Neuron (in vitro differentiated cells): ENCODE results near the gene KIRREL3.

ENCODE experiments used
- H2AFZ ChIP-seq: one replicate; pipeline ENCODE4 v1.6.1; 2013; ENCODE audit warnings: low read depth, mild to moderate bottlenecking, inconsistent platforms, low read length, moderate library complexity
- H3K27me3 ChIP-seq: one replicate; pipeline ENCODE4 v1.6.1; 2013; ENCODE audit warnings: low read length; ENCODE audit not compliant: insufficient read depth
- H3K36me3 ChIP-seq: one replicate; pipeline ENCODE4 v1.6.1; 2013; ENCODE audit warnings: low read length; ENCODE audit not compliant: insufficient read depth
- H3K4me1 ChIP-seq: one replicate; pipeline ENCODE4 v1.6.1; 2013; ENCODE audit warnings: low read length; ENCODE audit not compliant: insufficient read depth
- H3K4me3 ChIP-seq: 2 replicates; pipeline ENCODE4 v1.5.1; 2013; ENCODE audit warnings: mild to moderate bottlenecking, low read length, moderate library complexity
- H3K9me3 ChIP-seq: one replicate; pipeline ENCODE4 v1.6.1; 2013; ENCODE audit warnings: low read length

The KIRREL3 gene

DNA sequence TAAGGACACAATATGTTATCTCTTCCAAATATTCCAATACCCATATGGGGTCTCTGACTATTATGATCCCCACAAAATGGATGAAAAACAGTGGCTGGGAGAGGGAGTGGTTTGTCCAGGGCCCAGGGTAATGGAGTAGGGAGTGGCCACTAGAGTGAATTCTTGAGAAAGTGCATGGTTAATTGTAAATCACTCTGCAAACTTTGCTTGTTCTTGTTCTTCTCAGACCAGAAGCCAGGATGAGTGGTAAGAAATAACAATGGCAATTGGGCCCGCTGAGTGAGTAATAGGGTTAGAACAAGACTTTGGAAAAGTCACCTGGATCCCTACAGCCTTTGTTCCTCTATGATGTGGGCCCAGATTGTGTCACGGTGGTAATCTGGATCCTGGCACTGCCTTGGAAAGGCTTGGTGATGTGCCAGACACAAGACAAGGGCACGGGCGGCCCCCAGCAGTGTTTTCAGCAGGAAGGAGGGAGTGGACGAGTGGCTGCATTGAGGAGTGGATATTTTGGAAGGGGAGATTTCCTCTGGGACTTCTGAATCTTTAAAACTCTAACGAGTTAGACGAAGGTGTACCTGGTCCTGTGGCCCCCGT is 18.2 kb upstream of the KIRREL3 start:
- no peaks in the 10 kb centered on the region for H3K36me3 ChIP-seq
- H2AFZ ChIP-seq, result no peak overlapping the region
- no peaks in the 10 kb centered on the region for H3K27me3 ChIP-seq
- no peak overlapping the region for H3K4me3 ChIP-seq
- H3K9me3 ChIP-seq, result no peaks in the 10 kb centered on the region
- no peaks in the 10 kb centered on the region for H3K4me1 ChIP-seq

DNA sequence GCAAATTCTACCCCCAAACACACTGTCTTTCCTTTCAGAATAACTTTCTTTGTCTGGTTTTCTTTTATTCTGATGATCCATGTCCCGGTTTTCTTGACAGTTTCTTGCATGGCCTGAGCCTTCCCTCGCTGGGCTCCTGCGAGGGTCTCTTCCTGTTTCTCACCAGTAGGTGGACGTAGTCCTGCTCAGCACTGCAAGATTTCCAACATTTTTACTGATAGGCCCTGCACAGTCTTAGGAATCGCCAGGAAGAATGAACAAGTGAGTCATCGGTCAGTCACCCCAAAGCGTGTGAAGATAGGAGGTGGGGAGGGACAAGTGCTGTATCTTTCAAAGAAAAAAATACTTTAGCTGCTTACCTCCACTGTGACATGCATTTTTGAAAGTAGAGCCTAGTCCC is 16.9 kb upstream of the KIRREL3 start:
- Histone ChIP-seq H3K27me3 (no peaks in the 10 kb centered on the region), H3K9me3 (no peaks in the 10 kb centered on the region), H3K4me3 (no peak overlapping the region)

DNA sequence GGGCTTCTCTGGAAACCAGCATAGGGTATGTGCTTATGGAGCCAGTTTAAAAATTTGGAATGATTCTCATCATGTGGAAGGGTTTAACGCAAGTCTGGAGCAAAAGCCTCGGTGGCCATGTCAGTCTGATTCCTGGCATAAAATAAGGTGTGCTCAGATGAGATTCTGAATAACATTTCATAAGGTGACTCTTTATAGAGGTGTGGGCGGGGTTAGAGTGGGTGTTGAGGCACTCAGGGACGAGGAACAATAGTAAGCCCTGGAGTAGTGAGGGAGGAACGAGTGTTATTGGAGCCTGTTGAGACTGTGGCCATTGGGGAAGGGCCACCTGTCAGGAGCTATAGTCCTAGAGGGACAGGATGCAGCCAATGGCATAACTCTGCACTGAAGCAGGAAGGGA is 13.0 kb upstream of the KIRREL3 start:
- Histone ChIP-seq H2AFZ (no peak overlapping the region), H3K27me3 (no peaks in the 10 kb centered on the region), H3K4me3 (no peak overlapping the region), H3K9me3 (no peaks in the 10 kb centered on the region), H3K4me1 (no peaks in the 10 kb centered on the region), H3K36me3 (no peaks in the 10 kb centered on the region)

More for the DNA sequence above, 16.9 kb upstream of the KIRREL3 start:
- H2AFZ ChIP-seq, result no peak overlapping the region
- H3K36me3 ChIP-seq, result no peaks in the 10 kb centered on the region
- no peaks in the 10 kb centered on the region for H3K4me1 ChIP-seq

DNA sequence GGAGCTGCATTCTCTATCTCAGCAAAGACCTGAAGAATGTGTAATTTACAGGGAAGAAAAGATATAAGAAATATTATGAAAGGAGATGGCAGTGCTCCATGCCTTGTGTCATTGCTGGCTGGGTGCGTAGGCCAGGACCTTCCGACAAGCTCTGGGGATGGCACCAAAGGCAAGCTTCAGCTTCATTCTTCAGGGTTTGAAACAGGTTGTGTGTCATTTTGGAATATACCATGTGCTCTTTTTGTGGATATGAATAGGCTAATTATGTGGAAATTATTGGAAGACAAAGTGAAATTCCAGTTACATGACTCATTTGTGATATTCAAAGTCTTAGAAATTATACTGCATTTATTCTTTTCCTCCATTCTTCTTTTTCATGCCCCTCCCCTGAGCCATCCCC is 5.7 kb upstream of the KIRREL3 start:
- H3K4me1 ChIP-seq, result no peaks in the 10 kb centered on the region
- no peaks in the 10 kb centered on the region for H3K36me3 ChIP-seq
- H3K4me3 ChIP-seq, result no peak overlapping the region
- no peaks in the 10 kb centered on the region for H3K9me3 ChIP-seq
- peaks cover 38% of the 10 kb centered on the region for H3K27me3 ChIP-seq
- H2AFZ ChIP-seq, result no peak overlapping the region

DNA sequence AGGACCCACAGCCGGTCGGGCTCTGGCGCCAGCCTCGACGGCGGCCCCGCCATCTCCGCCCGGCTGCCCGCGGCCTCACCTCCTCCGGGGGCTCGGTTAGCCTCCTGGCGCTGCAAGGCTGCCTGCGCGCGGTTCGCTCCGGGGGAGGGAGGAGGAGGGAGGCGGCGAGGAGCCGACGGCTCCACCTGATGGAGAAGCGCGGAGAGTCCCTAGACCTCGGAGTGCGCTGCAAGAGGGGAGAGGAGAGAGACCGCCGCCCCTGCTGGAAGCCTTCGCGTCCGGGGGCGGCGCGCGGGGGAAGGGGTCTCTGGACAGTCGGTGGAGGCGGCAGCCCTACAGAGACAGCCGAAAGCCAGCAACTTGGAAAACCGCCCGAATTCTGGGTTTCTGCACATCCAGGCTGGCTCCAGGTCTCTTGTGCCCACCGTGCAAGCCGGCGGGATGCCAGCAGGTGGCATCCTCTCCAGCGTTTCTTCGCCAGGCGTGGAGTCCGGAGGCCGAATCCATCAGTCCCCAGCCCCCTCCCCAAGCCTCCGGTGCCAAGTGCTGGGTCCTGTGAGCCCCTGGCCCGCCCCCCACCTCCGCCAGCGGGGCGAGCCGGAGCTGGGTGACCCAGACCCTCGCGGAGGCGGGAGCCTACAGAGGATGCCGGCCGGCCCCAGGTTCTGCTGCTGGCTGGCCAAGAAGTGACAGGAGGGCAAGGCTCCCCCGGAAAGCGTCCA is 2.9 kb upstream of the KIRREL3 start:
- Histone ChIP-seq H3K36me3 (no peaks in the 10 kb centered on the region), H3K27me3 (peaks cover 66% of the 10 kb centered on the region), H3K4me1 (peaks cover 5% of the 10 kb centered on the region), H3K9me3 (no peaks in the 10 kb centered on the region), H3K4me3 (no peak overlapping the region), H2AFZ (no peak overlapping the region)

DNA sequence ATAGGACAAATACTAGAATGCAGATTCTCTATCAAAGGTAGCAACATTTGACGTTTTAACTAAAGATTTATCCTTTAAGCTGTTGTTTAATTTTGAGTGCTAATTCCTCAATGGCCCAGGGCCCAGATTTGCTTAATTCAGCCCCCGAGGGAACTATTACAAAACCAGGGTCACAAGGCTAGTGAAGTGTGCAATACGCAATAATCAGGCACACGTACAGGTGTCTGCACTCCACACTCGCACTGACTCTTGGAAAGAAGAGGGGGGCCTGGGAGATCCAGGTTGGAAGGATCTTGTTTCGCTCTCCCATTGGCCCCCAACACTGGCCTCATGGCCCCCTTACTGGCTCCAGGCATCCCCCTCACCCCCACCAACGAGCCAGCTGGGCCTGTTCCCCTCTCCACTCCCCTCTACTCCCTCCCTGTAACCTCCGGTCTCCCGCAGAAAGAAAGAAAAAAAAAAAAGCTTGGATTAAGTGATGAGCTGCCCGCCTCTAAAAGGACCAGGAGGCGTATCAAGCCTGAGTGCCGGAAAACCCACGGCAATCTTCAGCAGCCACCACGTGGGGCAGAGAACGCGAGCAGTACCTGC is 2.2 kb upstream of the KIRREL3 start:
- Histone ChIP-seq H3K27me3 (peaks cover 70% of the 10 kb centered on the region), H3K4me1 (peaks cover 5% of the 10 kb centered on the region), H2AFZ (no peak overlapping the region), H3K9me3 (no peaks in the 10 kb centered on the region), H3K36me3 (no peaks in the 10 kb centered on the region), H3K4me3 (no peak overlapping the region)

DNA sequence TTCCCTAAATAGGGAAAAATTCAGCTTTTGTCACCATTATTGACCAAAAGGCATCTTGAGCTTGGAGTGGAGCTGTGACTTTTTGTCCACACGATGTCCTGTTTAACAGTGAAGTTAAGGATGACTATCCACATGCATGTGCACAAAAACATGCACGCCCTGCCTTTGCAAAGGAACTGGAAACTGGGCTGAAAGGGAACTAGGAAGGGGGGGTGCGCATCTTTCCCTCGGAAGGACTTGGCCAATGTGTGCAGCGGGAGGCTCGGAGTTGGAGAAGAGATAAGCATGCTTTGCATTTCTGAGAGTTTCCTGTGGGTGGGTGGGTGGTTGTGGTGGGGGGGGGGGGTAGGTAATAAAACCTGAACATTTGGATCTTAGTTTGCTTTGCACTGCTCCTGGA is 411 bp upstream of the KIRREL3 start:
- peaks cover 13% of the 10 kb centered on the region for H3K4me1 ChIP-seq
- H3K9me3 ChIP-seq, result no peaks in the 10 kb centered on the region
- no peak overlapping the region for H2AFZ ChIP-seq
- no peak overlapping the region for H3K4me3 ChIP-seq
- no peaks in the 10 kb centered on the region for H3K36me3 ChIP-seq
- peaks cover 79% of the 10 kb centered on the region for H3K27me3 ChIP-seq

DNA sequence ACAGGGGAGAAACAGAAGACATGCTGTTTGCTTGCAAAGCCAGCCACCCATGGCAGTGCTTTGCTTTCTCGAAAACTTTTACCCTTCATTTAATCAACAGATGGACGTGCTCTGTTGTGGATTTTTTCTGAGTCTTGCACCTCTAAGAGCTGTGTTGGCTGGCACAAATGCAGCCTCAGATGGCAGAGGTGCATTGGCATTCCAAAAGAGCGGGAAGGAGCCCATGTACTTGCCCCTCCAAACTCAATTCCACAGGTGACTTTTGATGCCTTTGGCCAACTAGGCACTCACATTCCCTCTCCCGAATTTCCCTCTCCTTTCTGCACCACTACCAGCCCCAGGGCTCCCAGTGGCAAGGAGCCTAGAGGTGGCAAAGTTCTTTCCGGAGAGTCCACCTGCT is 1.2 kb downstream of the KIRREL3 start:
- Histone ChIP-seq H3K4me1 (peaks cover 13% of the 10 kb centered on the region), H2AFZ (no peak overlapping the region), H3K4me3 (no peak overlapping the region), H3K36me3 (no peaks in the 10 kb centered on the region), H3K9me3 (no peaks in the 10 kb centered on the region), H3K27me3 (peaks cover 72% of the 10 kb centered on the region)

DNA sequence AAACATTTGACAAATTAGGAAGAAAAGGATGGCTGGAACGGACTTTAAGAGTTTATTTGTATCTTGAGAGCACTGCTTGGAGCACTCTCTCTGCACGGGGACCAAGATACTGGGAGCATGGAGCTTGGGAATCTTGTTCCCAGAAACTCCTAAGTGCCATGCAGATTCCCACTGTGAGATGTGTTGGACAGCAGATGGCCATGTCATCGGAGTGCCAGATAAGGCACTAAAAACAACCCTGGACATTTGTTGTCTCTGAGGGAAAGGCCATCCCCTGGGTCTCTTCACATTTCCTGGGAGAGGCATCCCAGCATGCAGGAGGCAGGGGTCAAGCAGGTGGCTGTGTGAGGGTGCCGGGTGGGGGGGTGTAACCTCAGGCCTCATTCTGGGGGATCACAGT is 2.9 kb downstream of the KIRREL3 start:
- Histone ChIP-seq H3K36me3 (no peaks in the 10 kb centered on the region), H3K9me3 (no peaks in the 10 kb centered on the region), H2AFZ (no peak overlapping the region), H3K4me3 (no peak overlapping the region), H3K27me3 (peaks cover 55% of the 10 kb centered on the region), H3K4me1 (peaks cover 13% of the 10 kb centered on the region)

DNA sequence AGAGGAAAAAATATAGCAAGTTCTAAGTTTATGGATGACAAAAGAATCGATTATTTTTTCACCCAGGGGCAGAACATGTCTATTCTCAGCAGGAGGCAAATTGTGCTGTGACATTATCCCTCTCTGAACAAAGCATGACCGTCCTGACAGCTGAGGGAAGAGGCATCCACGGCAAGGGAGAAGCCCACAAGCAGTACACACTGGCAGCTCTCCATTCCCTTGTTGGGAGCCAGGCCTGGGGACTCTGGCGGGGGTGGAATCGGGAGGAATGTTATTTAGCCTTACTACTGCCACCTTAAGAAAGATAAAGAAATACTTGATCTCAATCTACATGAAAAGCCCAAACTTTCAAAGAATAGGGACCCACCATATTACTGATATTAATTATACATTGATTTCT is 3.4 kb downstream of the KIRREL3 start:
- Histone ChIP-seq H3K4me3 (no peak overlapping the region), H3K9me3 (no peaks in the 10 kb centered on the region), H3K4me1 (peaks cover 13% of the 10 kb centered on the region), H3K36me3 (no peaks in the 10 kb centered on the region), H3K27me3 (peaks cover 50% of the 10 kb centered on the region), H2AFZ (no peak overlapping the region)

DNA sequence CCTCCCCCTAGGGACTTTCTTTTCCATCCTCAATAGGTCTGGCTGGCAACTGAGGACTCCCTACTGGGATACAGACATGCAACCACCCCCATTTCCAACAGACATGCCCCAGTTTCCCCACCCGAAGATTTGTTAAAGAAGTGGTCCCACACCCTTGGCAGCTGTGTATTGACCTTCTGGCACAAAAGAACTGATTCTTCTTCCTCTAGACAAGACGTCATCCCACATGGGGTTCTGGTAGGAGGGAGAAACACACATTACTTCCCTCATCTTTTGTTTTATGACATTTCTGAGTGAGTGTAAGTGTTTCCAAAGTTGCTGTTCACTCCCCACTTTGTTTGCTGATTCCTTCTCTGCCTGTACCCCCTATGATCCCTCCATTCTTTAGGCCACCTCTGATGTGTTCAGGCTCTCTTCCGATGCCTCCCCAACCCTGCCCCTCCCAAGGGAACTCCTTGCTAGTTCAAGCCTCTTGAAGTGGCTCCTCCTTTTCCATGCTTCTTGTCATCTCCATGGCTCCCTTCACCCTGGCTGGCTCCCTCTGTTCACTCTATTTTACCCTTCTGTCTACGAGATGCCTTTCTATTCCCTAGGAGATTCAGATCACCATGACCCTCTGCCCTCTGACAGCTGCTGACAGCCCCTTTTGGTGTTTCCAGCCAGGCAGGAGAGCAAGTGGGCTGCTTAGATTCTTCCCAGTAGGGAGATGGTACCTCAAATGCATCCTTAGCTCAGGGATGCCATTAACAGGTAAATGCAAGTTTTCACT is 4.3 kb downstream of the KIRREL3 start:
- Histone ChIP-seq H3K36me3 (no peaks in the 10 kb centered on the region), H3K4me1 (peaks cover 13% of the 10 kb centered on the region), H3K27me3 (peaks cover 41% of the 10 kb centered on the region), H2AFZ (no peak overlapping the region), H3K4me3 (no peak overlapping the region), H3K9me3 (no peaks in the 10 kb centered on the region)

DNA sequence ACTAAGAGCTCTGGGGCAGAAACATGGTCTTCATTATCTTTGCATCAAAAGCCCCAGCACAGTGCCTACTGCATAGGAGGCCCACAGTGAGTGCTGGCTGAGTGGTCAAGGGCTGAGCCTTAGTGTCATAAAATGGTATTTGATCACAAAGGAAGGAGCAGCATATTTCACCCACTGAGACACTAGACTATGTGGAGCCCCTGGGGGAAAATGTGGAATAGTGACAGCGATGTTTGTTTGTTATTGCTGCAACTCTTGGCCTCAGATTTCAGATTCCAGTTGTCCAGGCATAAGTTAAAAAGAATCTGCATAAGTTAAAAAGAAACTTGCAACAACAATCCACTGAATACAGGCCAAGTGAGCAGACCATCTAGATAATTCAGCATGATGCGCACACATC is 7.0 kb downstream of the KIRREL3 start:
- Histone ChIP-seq H3K4me1 (peaks cover 8% of the 10 kb centered on the region), H3K4me3 (no peak overlapping the region), H3K36me3 (no peaks in the 10 kb centered on the region), H2AFZ (no peak overlapping the region), H3K9me3 (no peaks in the 10 kb centered on the region), H3K27me3 (peaks cover 15% of the 10 kb centered on the region)

DNA sequence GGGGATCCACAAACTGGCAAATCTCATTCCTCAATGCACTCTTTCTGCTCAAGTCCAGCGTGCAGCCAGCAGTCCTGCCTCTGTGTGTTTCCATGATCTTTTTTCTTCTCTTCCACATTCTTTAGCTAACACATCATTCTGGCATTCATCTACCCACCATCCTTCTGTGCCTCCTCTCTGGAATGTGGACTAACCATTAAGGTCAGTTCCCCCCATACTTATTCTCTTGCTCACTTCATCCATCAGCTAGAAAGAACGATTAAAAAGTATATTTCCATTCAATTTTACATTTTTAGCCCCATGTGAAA is 7.8 kb downstream of the KIRREL3 start:
- Histone ChIP-seq H3K4me3 (no peak overlapping the region), H3K27me3 (peaks cover 9% of the 10 kb centered on the region), H3K4me1 (peaks cover 8% of the 10 kb centered on the region), H2AFZ (no peak overlapping the region), H3K36me3 (no peaks in the 10 kb centered on the region), H3K9me3 (no peaks in the 10 kb centered on the region)
